Body of pancreas (tissue), 4 donors: Measurements from ENCODE around the gene SOX9.

ENCODE experiments used
- POLR2A ChIP-seq, 3 donors: fragments of 450-650 bp; IDR thresholded peaks; one replicate each; pipeline ENCODE4 v1.6.1; 2016; ENCODE audit warnings: antibody characterized with exemption in 3 of 3, mild to moderate bottlenecking in 2 of 3
- TF ChIP-seq, protein P1 (sequence below), 7 experiments: fragments of 450-650 bp in 4 of 7; fragments of 200-600 bp in 3 of 7; sonication (generic) in 3 of 7; IDR thresholded peaks; one replicate each; pipeline ENCODE4 v1.5.1; 2016 to 2019; ENCODE audit warnings: antibody characterized with exemption in 7 of 7

DNA sequence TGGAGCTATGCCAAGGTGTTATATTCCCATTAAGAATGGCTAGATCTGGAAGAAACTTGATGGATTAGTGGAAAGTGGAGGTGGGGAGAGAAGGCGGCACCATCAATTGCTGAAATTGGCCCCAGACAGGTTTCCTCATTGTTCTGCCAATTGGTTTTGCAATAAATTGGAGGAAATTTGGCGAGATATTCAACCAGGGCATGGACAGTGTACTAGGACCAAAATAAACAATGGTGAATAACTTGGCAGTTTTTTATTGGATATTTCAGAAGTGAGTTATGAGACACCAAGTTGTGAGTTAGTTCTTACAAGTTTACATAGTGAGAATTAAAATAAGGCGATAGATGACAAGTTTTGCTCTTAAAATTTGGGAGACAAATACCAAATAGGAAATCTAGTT, 41.1 kb upstream of the SOX9 start:
- TF ChIP-seq, protein P1, sequence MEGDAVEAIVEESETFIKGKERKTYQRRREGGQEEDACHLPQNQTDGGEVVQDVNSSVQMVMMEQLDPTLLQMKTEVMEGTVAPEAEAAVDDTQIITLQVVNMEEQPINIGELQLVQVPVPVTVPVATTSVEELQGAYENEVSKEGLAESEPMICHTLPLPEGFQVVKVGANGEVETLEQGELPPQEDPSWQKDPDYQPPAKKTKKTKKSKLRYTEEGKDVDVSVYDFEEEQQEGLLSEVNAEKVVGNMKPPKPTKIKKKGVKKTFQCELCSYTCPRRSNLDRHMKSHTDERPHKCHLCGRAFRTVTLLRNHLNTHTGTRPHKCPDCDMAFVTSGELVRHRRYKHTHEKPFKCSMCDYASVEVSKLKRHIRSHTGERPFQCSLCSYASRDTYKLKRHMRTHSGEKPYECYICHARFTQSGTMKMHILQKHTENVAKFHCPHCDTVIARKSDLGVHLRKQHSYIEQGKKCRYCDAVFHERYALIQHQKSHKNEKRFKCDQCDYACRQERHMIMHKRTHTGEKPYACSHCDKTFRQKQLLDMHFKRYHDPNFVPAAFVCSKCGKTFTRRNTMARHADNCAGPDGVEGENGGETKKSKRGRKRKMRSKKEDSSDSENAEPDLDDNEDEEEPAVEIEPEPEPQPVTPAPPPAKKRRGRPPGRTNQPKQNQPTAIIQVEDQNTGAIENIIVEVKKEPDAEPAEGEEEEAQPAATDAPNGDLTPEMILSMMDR (IDR thresholded peaks at IDR 0.05) = no peak
- no peak for TF ChIP-seq POLR2A (IDR thresholded peaks at IDR 0.05)
